GM20000 (cell line): ENCODE results near the gene TFPI.
"Not testable (repeated sequence)": the region's sequence is repeated elsewhere in the genome, so short reads cannot be mapped to it uniquely, and the experiment has no call there.

Experiments used
- DNase-seq: peaks from one replicate; pipeline ENCODE4 v3.0.0; 2012; ENCODE audit warnings: low spot score
- CTCF ChIP-seq: IDR thresholded peaks from 2 replicates; pipeline ENCODE4 v1.5.1; 2012; ENCODE audit warnings: mild to moderate bottlenecking, control low read depth; ENCODE audit errors: extremely low read depth, missing control alignments

TFPI gene

GRCh38 chr2:187580462-187581124, 26.4 kb upstream of the TFPI start:
- no peak for TF ChIP-seq CTCF
- peak; percentile 17 for DNase-seq

- no peak for TF ChIP-seq CTCF
- no peak for DNase-seq
Measured at GRCh38 chr2:187577310-187577709, 23.1 kb upstream of the TFPI start.

- TF ChIP-seq CTCF = no peak
- no peak for DNase-seq
Measured at GRCh38 chr2:187576906-187577305, 22.7 kb upstream of the TFPI start.

- TF ChIP-seq CTCF = no peak
- no peak for DNase-seq
Measured at GRCh38 chr2:187575751-187576067, 21.5 kb upstream of the TFPI start.

GRCh38 chr2:187574969-187575750, 20.9 kb upstream of the TFPI start:
- no peak for DNase-seq
- TF ChIP-seq CTCF = no peak

GRCh38 chr2:187573722-187574121, 19.5 kb upstream of the TFPI start:
- TF ChIP-seq CTCF = no peak
- DNase-seq = no peak

GRCh38 chr2:187571996-187572395, 17.8 kb upstream of the TFPI start:
- DNase-seq = not testable (repeated sequence)

GRCh38 chr2:187569571-187569970, 15.3 kb upstream of the TFPI start:
- DNase-seq = no peak
- no peak for TF ChIP-seq CTCF
